ENCODE data around the gene DUSP6. TPM values are rescaled to one million over a fixed set of nuclear protein-coding genes. Genes with fewer than 3 reads are reported as not detected.

Gene DUSP6
- total and polyA plus RNA-seq, 2 donors (not counting 1 experiment from before 2014, with no cell fraction given), result 3.2 to 42.2 TPM

GRCh38 chr12:89376844-89377243 lies 24.5 kb upstream of the DUSP6 start:
- Mint-ChIP-seq H3K4me3 (no peak overlapping the region), H3K9me3 (ENCODE audit: insufficient read depth) (no peaks in the 10 kb centered on the region), H3K27me3 (no peaks in the 10 kb centered on the region), H3K27ac (no peak overlapping the region), H3K4me1 (no peaks in the 10 kb centered on the region)
- no peaks in the 10 kb centered on the region for H3K36me3 ChIP-seq (replicated peaks in 1 of 2; ENCODE audit: control extremely low read depth in 1 of 2, control insufficient read depth in 1 of 2, extremely low read depth in 1 of 2, insufficient read depth in 2 of 2, low read length in 1 of 2)
- H3K4me3 ChIP-seq (ENCODE audit: control extremely low read depth in 1 of 5, extremely low read depth in 1 of 5, insufficient read depth in 1 of 5, low read depth in 2 of 5, low read length in 4 of 5), result no peak overlapping the region
- no peak for DNase-seq
- no peaks in the 10 kb centered on the region for H3K9me3 ChIP-seq (ENCODE audit: control extremely low read depth in 1 of 3, control insufficient read depth in 2 of 3, insufficient read depth in 1 of 3, low read length in 2 of 3)
- H3K27me3 ChIP-seq (replicated peaks in 1 of 4; ENCODE audit: control extremely low read depth in 1 of 4, control insufficient read depth in 3 of 4, insufficient read depth in 4 of 4, low read length in 3 of 4), result no peaks in the 10 kb centered on the region
- H3K79me2 ChIP-seq (ENCODE audit: control insufficient read depth, insufficient read depth, low read length), result no peaks in the 10 kb centered on the region
- ChIA-PET CTCF (no interaction called here), POLR2A (no interaction called here)
- H3K9ac ChIP-seq (ENCODE audit: low read length), result no peak overlapping the region
- no peaks in the 10 kb centered on the region for H4K20me1 ChIP-seq (ENCODE audit: control insufficient read depth, insufficient read depth, low read length, poor library complexity, severe bottlenecking)
- no peak overlapping the region for H3K27ac ChIP-seq (ENCODE audit: low read length in 2 of 2)
- H3K4me1 ChIP-seq (ENCODE audit: control insufficient read depth in 2 of 2, insufficient read depth in 2 of 2, low read length in 2 of 2), result no peaks in the 10 kb centered on the region
- WGBS (ENCODE audit: insufficient coverage), result no CpG with 5 or more reads among the region's 2 CpGs
- no peak overlapping the region for H2AFZ ChIP-seq (ENCODE audit: insufficient read depth, low read depth, low read length, poor library complexity, severe bottlenecking)
- no peak for ATAC-seq (ENCODE audit: low read depth)
- TF ChIP-seq EZH2 (IDR thresholded peaks at IDR 0.05; ENCODE audit: borderline replicate concordance, insufficient read depth, low read depth, low read length, poor library complexity, severe bottlenecking) (no peak), CTCF (IDR thresholded peaks at IDR 0.05) (no peak)
- H3K4me2 ChIP-seq (replicated peaks; ENCODE audit: low read depth, low read length, poor library complexity, severe bottlenecking), result no peak overlapping the region
- intact Hi-C loops (cut with micrococcal nuclease), result no loop called here

- POLR2A ChIA-PET, result no interaction called here
- CTCF ChIA-PET, result no interaction called here
- H3K27ac Mint-ChIP-seq, result no peak overlapping the region
- DNase-seq, result no peak
- Histone ChIP-seq H3K4me3 (ENCODE audit: control extremely low read depth in 1 of 5, extremely low read depth in 1 of 5, insufficient read depth in 1 of 5, low read depth in 2 of 5, low read length in 4 of 5) (no peak overlapping the region), H4K20me1 (ENCODE audit: control insufficient read depth, insufficient read depth, low read length, poor library complexity, severe bottlenecking) (no peaks in the 10 kb centered on the region), H3K4me1 (ENCODE audit: control insufficient read depth in 2 of 2, insufficient read depth in 2 of 2, low read length in 2 of 2) (no peaks in the 10 kb centered on the region), H3K4me2 (replicated peaks; ENCODE audit: low read depth, low read length, poor library complexity, severe bottlenecking) (no peak overlapping the region), H3K79me2 (ENCODE audit: control insufficient read depth, insufficient read depth, low read length) (no peaks in the 10 kb centered on the region), H2AFZ (ENCODE audit: insufficient read depth, low read depth, low read length, poor library complexity, severe bottlenecking) (no peak overlapping the region), H3K36me3 (replicated peaks in 1 of 2; ENCODE audit: control extremely low read depth in 1 of 2, control insufficient read depth in 1 of 2, extremely low read depth in 1 of 2, insufficient read depth in 2 of 2, low read length in 1 of 2) (no peaks in the 10 kb centered on the region), H3K9me3 (ENCODE audit: control extremely low read depth in 1 of 3, control insufficient read depth in 2 of 3, insufficient read depth in 1 of 3, low read length in 2 of 3) (no peaks in the 10 kb centered on the region), H3K9ac (ENCODE audit: low read length) (no peak overlapping the region), H3K27me3 (replicated peaks in 1 of 4; ENCODE audit: control extremely low read depth in 1 of 4, control insufficient read depth in 3 of 4, insufficient read depth in 4 of 4, low read length in 3 of 4) (no peaks in the 10 kb centered on the region), H3K27ac (ENCODE audit: low read length in 2 of 2) (no peak overlapping the region)
- no peaks in the 10 kb centered on the region for H3K4me1 Mint-ChIP-seq
- intact Hi-C loops (cut with micrococcal nuclease), result no loop called here
- H3K4me3 Mint-ChIP-seq, result no peak overlapping the region
- ATAC-seq (ENCODE audit: low read depth), result no peak
- H3K9me3 Mint-ChIP-seq (ENCODE audit: insufficient read depth), result no peaks in the 10 kb centered on the region
- H3K27me3 Mint-ChIP-seq, result no peaks in the 10 kb centered on the region
- TF ChIP-seq EZH2 (IDR thresholded peaks at IDR 0.05; ENCODE audit: borderline replicate concordance, insufficient read depth, low read depth, low read length, poor library complexity, severe bottlenecking) (no peak), CTCF (IDR thresholded peaks at IDR 0.05) (no peak)
- no CpG with 5 or more reads among the region's 1 CpG for WGBS (ENCODE audit: insufficient coverage)
These were observed 23.9 kb upstream of the DUSP6 start for GRCh38 chr12:89376202-89376529.
